ENCODE results near the gene NSF.
"Not testable (repeated sequence)": the region's sequence is repeated elsewhere in the genome, so short reads cannot be mapped to it uniquely, and the experiment has no call there.

NSF gene

DNA sequence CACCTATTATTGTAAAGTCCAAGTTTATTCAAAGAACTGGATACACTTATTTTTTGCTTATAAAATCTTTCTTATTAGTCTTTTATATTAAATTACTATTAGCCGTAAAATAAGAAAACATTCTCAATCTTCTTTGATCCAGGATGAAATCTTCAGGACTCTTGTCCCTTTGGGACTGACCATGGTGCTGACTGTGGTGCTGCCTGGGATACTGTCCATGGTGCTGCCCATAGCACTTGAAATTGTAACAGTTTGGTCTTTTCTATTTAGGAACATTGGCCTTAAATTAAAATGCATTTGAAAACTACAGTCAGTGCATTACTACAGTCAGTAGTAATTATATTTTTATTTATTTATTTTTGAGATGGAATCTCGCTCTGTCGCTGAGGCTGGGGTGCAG, 41.7 kb downstream of the NSF start:
- not testable (repeated sequence) for DNase-seq

DNA sequence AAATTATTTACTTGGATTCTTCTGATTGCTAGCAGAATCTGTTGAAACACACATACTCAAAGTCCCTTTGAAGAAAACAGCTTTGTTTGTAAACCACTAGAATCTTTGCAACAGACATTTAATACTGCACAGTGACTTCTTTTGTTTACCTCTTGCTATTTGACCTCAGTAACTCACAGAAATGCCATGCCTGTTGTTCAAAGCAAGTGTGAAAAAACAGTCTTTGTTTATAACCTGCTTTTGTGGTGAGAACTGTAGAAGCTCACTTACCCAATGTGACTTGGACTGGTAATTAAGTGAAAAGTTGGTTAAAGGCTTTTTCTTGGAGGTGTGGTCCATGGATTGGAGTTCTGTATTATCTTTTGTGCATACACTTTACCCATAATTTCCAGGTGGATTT, 44.4 kb downstream of the NSF start:
- not testable (repeated sequence) for DNase-seq

DNA sequence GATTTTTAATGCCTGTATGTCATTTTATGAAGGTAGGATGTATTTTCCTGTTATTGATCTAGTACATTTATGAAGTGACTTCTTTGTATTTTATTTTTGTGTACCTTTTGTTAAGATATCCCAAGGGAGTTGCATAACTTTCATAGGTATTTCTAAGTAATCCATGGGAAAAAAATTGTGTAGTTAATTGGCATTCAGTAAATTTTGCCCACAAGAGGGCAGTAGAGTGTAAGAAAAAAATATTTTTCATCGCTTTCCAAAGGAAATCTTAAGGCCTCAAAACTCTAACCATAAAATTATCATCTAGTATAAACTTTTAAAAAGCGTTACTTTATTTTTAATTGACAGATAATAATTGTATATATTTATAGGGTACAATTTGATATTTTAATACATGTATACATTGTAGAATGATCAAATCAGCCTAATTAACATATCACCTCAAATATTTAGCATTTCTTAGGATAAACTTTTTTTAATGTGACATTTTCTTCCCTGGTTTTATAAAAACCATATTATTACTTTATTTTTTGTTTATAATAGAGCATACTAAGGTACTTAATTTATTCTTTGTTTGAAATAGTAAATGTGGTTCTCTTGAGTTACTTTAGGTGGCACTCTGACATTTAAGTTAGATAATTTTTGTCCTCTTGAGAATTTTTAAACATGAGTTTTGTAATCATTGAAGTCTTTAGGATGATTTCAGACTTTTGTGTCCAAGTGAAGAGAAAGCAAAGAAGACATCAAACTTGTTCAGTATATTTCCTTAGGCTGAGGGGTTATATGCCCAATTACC, 51.6 kb downstream of the NSF start:
- DNase-seq, result not testable (repeated sequence)

DNA sequence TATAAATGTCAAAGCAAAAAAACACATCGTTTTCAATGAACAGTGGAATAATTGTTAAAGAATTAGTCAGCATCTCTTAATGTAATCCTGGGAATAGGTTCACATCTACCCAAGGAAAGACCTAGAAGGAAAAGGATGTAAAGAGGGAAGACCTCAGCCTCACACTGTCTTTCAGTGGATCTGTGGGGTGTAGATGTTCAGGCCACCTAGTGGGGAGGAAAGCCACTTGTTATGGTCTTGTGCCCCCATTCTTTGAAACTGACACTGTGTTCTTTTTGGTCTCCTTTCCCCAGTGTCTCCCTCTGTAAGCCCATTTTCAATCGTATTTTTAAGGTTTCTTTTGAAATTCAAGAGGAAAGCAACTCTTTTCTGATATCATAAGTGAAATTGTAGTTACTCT, 56.8 kb downstream of the NSF start:
- DNase-seq, result not testable (repeated sequence)

DNA sequence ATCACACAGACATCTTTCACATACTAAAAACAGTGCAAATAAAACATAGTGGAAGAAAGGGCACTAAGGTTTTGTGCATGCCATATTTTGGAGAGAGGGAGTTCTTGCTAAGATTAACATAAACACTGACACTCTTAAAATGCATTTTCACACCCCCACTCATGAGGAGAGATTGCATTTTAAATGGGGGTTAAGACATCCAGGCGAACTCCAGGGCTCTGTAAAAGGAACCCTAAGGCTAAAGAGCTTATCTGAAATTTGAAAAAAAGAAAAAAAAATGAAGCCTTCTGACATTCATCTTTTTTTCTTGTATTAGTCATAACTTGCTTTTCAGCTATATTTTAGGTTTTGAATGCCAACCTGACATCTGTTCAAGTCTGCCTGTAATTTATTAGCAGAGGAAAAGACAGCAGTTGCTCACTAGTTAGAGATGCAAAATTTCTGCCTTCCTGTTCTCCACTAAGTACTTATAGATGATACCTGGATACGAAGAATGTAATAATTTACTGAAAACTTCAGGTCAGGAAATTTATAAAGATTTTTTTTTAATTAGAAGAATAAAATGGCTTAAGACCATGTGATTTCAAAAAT, 57.3 kb downstream of the NSF start:
- DNase-seq, result not testable (repeated sequence)

DNA sequence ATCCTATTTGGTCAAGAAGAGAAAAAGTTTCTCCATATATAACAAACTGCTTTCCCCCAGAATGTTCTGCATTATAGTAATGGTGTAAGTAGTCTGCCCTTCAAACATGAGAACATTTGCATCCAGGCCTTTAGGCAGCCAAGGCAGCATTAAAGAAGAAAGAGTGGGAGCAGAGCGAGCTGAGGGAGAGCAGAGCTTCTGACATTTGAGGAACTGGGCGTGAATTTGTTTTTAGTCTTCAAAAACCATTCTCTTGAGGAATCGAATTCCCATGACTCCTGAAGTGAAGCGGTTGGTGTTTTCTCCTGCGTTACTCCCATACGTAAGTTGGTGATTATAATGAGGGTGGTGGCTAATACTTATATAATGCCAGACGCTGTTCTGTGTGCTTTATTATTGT, 58.8 kb downstream of the NSF start:
- not testable (repeated sequence) for DNase-seq

DNA sequence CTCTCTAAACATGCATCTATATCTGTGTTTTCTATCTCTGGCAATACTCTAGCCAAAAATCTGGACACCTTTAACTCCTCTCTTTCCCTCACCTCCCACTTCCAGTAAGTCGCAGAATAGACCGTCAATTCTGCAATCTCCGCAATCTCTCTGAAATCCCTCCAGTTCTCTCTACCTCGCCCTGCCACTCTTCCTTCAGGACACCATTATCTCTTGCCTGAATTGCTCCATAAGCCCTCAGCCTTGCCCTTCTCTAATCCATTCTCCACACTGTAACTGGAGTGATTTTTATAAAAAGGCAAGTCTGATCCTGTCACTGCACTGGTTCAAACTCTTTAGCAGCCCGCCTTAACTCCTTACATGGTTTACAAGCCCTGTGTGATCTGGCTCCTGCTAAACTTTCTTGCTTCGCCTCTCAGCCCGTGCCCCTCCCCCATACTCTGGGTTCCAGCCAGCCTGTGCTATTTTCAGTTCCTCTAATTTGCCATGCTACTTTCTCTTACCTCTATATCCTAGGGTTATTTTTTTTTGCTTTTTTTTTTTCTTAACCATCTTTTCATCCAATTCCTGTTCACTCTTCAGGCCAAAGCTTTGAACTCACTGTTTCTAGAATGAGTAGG, 61.7 kb downstream of the NSF start:
- not testable (repeated sequence) for DNase-seq

DNA sequence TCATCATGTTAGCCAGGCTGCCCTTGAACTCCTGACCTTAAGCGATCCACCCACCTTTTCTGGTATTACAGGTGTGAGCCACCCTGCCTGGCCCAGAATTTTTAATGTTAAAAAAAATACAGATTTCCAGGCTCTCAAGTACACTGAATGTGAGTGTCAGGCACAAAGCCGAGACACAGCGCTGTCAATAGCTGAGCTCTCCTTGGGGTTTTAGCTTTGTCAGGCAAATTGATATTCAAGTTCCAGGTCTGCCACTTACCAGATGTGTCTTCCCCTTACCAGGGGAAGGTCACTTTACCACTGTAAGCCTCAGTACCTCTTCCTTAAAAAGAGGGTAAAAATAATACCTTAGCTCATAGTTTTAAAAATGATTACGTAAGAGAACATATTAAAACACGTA, 67.8 kb downstream of the NSF start:
- not testable (repeated sequence) for DNase-seq

DNA sequence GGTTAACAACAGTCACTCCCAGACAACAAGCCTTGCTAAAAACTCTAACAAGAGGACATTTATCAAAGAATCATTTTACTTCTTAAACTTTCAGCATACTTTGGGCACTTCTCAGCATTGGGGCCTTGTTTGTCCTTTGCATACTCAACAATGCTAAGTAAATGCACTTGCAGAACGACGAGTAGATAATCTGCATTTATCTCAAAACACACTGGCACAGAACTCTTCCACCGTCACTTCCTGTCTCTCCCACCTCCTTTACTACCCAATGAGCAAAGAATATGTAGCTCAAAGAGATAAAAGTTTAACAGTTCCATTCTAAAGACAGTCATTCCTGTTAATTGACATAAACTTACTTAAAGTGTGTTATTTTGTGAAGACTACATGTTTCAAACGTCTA, 69.2 kb downstream of the NSF start:
- not testable (repeated sequence) for DNase-seq

DNA sequence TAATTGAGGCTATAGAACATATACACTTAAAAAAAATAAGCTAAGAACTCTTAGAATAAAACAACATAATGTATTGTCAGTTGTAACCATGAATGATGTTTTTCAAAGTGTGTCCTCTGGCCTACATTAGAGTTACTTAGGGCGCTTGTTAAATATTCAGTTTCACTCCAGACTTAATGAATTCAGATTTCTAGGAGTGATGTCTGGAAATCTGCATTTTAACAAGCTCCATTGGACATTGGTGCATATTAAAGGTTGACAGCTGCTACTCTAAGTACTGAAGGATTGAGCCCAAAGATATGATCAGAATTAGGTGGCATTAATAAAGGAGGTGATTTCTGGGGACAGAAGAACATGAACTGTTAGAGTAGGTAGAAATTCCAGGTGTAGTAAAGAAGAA, 72.7 kb downstream of the NSF start:
- not testable (repeated sequence) for DNase-seq

DNA sequence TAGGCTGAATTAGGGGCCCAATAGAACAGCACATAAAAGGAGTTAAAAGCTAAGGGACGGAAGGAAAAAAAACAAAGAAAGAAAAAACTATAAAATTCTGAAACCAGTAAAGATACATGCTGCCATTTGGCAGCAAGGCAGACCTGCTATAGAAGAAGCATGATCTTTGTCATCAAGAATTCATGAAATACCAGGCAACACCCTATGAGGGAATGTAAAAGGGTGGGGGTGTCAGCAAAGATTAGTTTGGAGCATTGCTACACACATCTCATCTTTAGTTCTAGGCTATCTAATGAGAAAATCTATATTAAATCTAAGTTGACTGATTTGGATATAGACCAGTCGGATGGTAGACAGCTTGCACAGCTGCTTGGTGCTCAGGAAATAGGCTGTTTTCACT, 73.1 kb downstream of the NSF start:
- DNase-seq, result not testable (repeated sequence)

DNA sequence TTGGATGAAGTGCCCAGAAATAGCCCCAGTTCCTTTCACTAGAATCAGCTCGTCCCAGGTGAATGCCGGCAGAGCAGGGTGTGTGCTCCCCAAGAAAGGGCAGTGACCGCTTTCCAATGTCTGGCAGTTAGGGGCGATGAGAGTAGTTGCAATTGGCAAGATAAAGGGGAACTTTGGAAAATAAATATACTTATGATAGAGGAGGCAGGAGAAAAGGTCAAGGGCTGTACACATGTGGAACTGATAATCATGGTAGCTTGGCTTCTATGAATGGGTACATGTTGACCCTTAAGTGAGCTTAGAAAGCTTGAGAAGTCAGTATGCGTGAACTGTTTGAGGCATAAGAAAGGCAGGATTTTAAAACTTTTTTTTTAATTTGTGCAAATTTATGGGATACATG, 75.5 kb downstream of the NSF start:
- DNase-seq, result not testable (repeated sequence)

DNA sequence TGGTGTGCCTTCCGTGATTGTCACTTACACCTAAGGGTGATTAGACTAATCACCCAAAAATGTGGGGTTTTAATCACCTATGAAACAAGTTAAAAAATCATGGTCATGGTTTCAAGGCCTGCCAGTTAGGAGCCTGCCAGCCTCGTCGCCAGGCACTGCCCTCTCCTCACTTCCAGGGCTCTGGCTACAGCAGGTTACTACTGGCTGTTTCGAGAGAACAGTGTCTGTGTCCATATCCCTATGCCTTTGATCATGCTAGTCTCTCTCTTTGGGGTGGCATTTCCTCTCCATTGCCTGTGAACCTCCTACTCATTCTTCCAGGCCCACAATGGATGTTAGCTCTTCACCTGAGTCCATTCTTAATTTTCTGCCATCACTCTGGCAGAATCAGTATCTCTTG, 80.3 kb downstream of the NSF start:
- not testable (repeated sequence) for DNase-seq

DNA sequence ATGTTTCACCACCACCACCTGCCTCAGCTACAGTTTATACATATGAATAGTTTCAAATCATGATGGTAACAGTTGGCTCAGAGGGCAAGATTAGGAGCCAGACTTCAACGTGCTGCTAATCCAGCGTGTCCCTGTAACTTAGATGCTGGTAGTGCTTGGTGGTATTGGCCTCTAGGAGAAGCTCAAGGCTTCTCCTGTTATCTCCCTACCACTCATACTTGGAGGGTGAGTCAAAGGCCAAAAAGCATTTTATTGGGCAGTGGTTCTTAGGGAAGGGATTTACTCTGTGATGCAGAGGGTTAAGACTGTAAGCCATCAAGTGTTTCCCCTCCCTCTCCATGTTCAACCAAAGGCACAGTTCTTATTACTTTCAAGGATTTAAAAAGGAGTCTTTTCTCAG, 82.3 kb downstream of the NSF start:
- DNase-seq, result not testable (repeated sequence)

DNA sequence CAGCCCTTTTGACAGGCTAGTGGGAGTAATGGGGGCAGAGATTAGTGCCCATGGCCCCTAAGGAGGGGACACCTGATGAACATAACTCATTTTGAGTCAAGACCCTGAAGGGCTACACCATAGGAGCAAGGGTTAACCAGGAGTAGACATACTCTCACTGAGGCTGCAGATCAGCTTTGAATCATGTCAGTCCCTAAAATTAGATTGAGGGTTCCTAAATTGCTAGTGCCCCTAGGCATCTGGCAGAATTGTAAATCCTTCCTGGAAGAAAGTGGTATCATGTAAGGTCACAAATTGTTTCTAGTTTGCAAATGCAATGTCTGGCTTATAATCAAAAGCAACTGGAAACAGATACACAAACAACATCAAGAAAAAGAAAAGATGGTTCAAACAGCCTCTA, 87.3 kb downstream of the NSF start:
- not testable (repeated sequence) for DNase-seq

DNA sequence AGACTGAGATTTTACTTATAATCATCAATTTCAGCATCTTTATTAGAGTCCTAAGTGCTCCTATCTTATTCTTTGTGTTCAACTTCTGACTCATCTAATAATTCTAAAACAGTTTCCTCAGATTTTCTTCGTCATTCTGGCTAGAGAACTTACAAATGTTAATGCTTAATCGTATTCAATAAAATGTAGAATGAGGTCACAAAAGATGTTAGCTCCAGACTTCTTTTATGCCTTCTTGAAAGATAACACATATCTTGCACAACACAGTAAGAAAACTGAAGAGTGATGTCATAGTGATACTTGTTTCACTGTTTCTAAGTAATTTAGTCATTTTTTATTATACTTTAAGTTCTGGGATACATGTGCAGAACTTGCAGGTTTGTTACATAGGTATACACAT, 93.2 kb downstream of the NSF start:
- DNase-seq, result not testable (repeated sequence)

DNA sequence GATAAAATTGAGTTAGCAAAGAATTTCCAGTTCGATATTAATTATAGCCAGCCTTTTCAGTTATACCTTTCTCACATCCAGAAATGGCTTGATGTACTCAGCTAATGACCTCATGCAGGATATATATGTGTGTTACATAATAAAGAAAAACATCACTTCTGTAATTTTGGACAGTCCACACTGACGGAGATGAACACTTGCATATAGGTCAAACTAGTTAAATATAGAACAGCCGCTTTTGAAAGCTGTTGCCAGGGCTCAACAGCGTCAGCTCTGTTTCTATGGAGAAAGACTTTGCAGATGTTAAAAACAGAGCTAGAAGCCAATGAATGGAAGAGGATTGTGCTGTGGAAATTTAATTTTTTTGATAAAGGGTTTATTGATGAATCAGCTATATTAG, 94.8 kb downstream of the NSF start:
- DNase-seq, result not testable (repeated sequence)

DNA sequence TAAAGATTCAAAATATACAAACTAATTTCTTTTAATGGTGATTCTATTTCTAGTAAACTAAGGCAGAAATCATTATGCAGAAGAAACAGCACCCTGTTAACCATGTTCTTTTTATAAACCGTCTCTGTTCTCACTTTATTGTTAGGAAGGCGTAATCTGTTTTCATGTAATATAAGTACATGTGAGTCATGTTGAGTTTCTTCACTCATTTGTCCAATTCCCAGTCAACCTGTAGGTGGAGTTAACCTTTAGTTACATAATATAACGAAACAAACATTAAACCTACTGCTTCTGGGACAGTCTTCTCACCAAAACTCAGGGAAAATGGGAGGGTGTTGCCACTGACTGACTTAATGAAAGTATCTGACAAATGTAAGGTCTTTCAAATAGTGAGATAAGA, 101.7 kb downstream of the NSF start:
- DNase-seq, result not testable (repeated sequence)

DNA sequence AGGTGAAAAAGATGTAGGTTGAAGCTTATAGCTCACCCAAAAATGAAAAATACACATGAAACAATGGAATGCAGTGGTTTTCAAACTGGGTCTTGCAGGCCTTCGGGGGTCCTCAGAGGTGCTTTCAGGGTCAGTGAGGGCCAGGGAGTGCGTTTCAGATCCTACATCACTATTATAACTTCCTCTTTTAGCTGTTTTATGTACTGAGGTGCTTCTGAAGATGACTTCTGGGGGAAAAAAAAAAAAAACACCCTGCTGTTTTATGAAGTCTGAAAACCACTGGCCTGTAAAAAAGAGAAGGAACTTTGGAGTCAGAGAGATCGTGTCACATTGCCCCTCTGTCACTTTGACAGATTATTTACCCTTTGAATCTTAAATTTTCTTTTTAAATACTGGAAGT, 102.8 kb downstream of the NSF start:
- DNase-seq, result not testable (repeated sequence)

DNA sequence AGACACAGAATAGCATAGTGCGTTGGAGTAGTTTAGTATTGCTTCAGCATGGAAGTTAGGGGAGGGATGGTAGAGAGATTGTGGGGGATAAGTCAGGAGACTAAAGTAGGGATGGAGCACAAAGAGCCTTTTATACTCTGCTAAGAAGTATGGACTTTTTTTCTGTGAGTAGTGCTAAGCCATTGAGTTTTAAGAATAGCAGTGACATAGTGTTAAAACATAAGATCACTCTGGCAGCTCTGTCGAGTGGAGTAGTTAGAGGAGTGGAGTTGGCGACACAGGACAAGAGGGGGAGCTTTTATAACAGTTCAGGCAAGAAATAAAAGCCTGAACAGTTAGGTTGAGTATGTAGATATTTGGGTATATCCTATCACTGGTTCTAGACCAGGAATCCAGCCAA, 106.1 kb downstream of the NSF start:
- not testable (repeated sequence) for DNase-seq

DNA sequence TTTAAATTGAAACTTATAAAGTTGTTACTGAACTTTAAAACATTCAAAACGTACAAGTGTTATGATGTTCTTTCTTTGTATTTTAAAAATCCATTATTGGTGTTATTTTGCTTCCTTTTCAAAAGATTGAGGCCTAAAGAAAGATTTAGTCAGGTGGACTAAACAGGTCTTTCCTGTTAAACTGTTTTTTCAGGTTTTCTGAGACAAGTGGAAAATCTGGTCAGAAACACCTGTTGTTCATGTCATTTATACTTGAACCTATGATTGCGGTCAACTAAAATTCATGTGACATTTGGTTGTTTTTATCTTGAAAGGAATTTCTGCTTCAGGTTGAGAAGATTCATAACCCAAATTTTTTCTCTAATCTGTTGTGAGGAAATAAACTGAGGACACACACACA, 108.5 kb downstream of the NSF start:
- not testable (repeated sequence) for DNase-seq

DNA sequence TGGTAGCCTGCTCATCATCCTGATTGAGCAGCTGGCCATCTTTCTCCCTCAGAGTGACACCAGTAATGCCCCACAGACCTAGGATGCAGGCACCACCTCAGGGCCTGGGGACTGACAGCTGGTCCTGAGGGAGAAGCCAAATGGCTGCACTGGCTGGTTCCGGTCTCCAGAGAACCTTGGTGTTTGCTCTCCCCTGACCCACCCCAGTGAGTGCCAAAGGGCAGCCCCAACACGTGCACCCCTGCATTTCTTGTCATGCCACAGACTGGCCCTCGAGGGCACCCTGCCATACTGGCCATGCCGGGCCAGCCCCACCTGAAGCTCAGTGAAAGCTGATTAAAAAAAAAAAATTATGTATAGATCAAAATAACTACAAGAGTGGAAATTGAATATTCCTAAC, 127.5 kb downstream of the NSF start:
- no peak for DNase-seq

DNA sequence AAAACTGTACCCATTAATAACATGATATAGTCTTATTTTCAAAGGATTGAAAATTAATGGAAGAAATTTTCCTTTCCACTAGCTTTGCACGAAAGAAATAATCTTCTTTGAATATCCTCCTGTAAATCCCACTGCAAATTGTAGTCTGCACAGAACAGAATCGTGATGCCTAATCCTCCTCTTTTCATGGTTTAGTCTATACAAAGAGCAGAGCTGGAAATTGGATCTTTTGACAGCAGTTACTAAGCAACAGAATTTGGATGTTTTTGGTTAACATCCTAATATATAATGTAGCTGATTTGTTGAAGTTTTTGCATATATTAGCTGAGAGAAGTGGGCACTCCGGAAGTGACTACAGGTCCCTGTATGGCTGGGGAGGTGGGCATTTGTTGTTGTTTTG, 129.4 kb downstream of the NSF start:
- DNase-seq, result no peak

DNA sequence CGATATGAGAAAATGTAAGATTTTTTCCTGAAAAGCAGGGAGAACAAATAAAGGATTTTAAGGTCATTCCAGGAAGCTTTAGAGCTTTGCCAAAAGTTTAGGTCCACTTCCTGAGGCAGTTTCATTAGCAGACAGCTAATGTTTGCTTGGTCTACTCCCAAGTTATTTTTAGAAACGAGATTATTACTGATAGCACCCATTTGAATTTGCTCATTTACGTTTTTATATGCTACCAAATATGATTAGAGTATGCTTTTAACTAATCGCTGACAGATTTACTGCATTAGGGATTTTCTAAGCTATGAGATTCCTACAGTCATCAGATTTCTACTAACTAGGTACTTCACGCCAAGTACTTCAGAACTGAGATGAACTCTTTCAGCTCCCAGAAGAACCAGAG, 129.9 kb downstream of the NSF start:
- no peak for DNase-seq
